ENCODE results near the gene THOC6. TPM values are rescaled to one million over a fixed set of nuclear protein-coding genes. Genes with fewer than 3 reads are reported as not detected.
A peak's percentile ranks its signal among the peaks of the same experiment; 100 is the strongest.

The THOC6 gene
- total RNA-seq, 1 donor, result 23.5 TPM

GRCh38 chr16:3060339-3061127, 36.7 kb downstream of the THOC6 start:
- peak; percentile 79 for DNase-seq (ENCODE audit: insufficient read length, low spot score, missing footprints)
- H3K27me3 ChIP-seq (ENCODE audit: insufficient read depth, low read length), result peaks cover 3% of the 10 kb centered on the region
- H3K4me2 ChIP-seq (ENCODE audit: insufficient read depth, low read length), result no peak overlapping the region
- no peaks in the 10 kb centered on the region for H3K79me2 ChIP-seq (ENCODE audit: insufficient read depth, low read length)
- no peak for TF ChIP-seq CTCF (IDR thresholded peaks at IDR 0.05; ENCODE audit: extremely low read depth, low read depth, low read length)
- H2AFZ ChIP-seq (ENCODE audit: low read length), result no peak overlapping the region
- no peaks in the 10 kb centered on the region for H3K9me3 ChIP-seq (ENCODE audit: low read depth, low read length)
- peaks cover 3% of the 10 kb centered on the region for H3K4me1 ChIP-seq (ENCODE audit: insufficient read depth, low read length)
- H3K36me3 ChIP-seq (ENCODE audit: insufficient read depth, low read length), result no peaks in the 10 kb centered on the region
- no peaks in the 10 kb centered on the region for H4K20me1 ChIP-seq (ENCODE audit: insufficient read depth, low read length)
- no peak overlapping the region for H3K27ac ChIP-seq (ENCODE audit: low read depth, low read length)
- H3K4me3 ChIP-seq (ENCODE audit: insufficient read depth, low read length), result no peak overlapping the region

GRCh38 chr16:3062553-3062952, 38.7 kb downstream of the THOC6 start:
- no peak overlapping the region for H3K4me3 ChIP-seq (ENCODE audit: insufficient read depth, low read length)
- H3K27ac ChIP-seq (ENCODE audit: low read depth, low read length), result no peak overlapping the region
- H2AFZ ChIP-seq (ENCODE audit: low read length), result no peak overlapping the region
- no peak for DNase-seq (ENCODE audit: insufficient read length, low spot score, missing footprints)
- no peak overlapping the region for H3K4me2 ChIP-seq (ENCODE audit: insufficient read depth, low read length)
- H4K20me1 ChIP-seq (ENCODE audit: insufficient read depth, low read length), result no peaks in the 10 kb centered on the region
- H3K79me2 ChIP-seq (ENCODE audit: insufficient read depth, low read length), result no peaks in the 10 kb centered on the region
- TF ChIP-seq CTCF (IDR thresholded peaks at IDR 0.05; ENCODE audit: extremely low read depth, low read depth, low read length), result no peak
- H3K4me1 ChIP-seq (ENCODE audit: insufficient read depth, low read length), result peaks cover 3% of the 10 kb centered on the region
- no peaks in the 10 kb centered on the region for H3K36me3 ChIP-seq (ENCODE audit: insufficient read depth, low read length)
- peaks cover 3% of the 10 kb centered on the region for H3K27me3 ChIP-seq (ENCODE audit: insufficient read depth, low read length)
- no peaks in the 10 kb centered on the region for H3K9me3 ChIP-seq (ENCODE audit: low read depth, low read length)

- DNase-seq (ENCODE audit: insufficient read length, low spot score, missing footprints), result no peak
- Histone ChIP-seq H4K20me1 (ENCODE audit: insufficient read depth, low read length) (no peaks in the 10 kb centered on the region), H3K4me3 (ENCODE audit: insufficient read depth, low read length) (no peak overlapping the region), H3K4me2 (ENCODE audit: insufficient read depth, low read length) (no peak overlapping the region), H3K27ac (ENCODE audit: low read depth, low read length) (no peak overlapping the region), H3K36me3 (ENCODE audit: insufficient read depth, low read length) (no peaks in the 10 kb centered on the region), H3K4me1 (ENCODE audit: insufficient read depth, low read length) (peaks cover 3% of the 10 kb centered on the region), H3K79me2 (ENCODE audit: insufficient read depth, low read length) (no peaks in the 10 kb centered on the region), H3K27me3 (ENCODE audit: insufficient read depth, low read length) (peaks cover 3% of the 10 kb centered on the region), H2AFZ (ENCODE audit: low read length) (no peak overlapping the region), H3K9me3 (ENCODE audit: low read depth, low read length) (no peaks in the 10 kb centered on the region)
- TF ChIP-seq CTCF (IDR thresholded peaks at IDR 0.05; ENCODE audit: extremely low read depth, low read depth, low read length), result no peak
These were observed 40.0 kb downstream of the THOC6 start for GRCh38 chr16:3063625-3064386.
